SK-N-SH treated with all-trans-retinoic acid at 6 μM for 48 hours (cell line): ENCODE results near the gene MPPED2.

Experiments
- ATAC-seq: fragments of 200-7000 bp; cut with Tn5 transposase; 3 replicates; pipeline ENCODE4 v1.9.1; 2020; ENCODE audit warnings: mild to moderate bottlenecking, moderate library complexity
- ARNTL ChIP-seq: fragments of 450-650 bp; formaldehyde crosslinking; IDR thresholded peaks from 2 replicates; pipeline ENCODE4 v1.5.0; 2020; ENCODE audit warnings: low read depth, mild to moderate bottlenecking, moderate library complexity, borderline replicate concordance
- BACH2 ChIP-seq: fragments of 250-450 bp; sonication (Bioruptor Pico); IDR thresholded peaks from 2 replicates; pipeline ENCODE4 v1.9.0; 2021; ENCODE audit warnings: mild to moderate bottlenecking, borderline replicate concordance
- CREB5 ChIP-seq: fragments of 250-450 bp; sonication (Bioruptor Pico); IDR thresholded peaks from 2 replicates; pipeline ENCODE4 v1.5.1; 2020; ENCODE audit warnings: low read depth, mild to moderate bottlenecking, moderate library complexity
- CSDC2 ChIP-seq: fragments of 250-450 bp; sonication (Bioruptor Pico); IDR thresholded peaks from 2 replicates; pipeline ENCODE4 v1.5.0; 2020; ENCODE audit warnings: mild to moderate bottlenecking, moderate library complexity
- GLIS3 ChIP-seq: fragments of 250-450 bp; sonication (Bioruptor Pico); IDR thresholded peaks from 2 replicates; pipeline ENCODE4 v1.5.0; 2020; ENCODE audit warnings: mild to moderate bottlenecking, moderate library complexity
- ISL1 ChIP-seq: fragments of 250-450 bp; sonication (Bioruptor Pico); IDR thresholded peaks from 2 replicates; pipeline ENCODE4 v2.1.2; 2022; ENCODE audit warnings: mild to moderate bottlenecking, moderate library complexity
- OSR1 ChIP-seq: fragments of 250-450 bp; sonication (Bioruptor Pico); IDR thresholded peaks from 2 replicates; pipeline ENCODE4 v1.8.0; 2022; ENCODE audit warnings: moderate library complexity, mild to moderate bottlenecking, inconsistent platforms
- PPARA ChIP-seq: fragments of 250-450 bp; sonication (Bioruptor Pico); IDR thresholded peaks from 2 replicates; pipeline ENCODE4 v1.5.0; 2020; ENCODE audit warnings: mild to moderate bottlenecking, borderline replicate concordance
- RARB ChIP-seq: fragments of 250-450 bp; sonication (Bioruptor Pico); IDR thresholded peaks from 2 replicates; pipeline ENCODE4 v1.8.0; 2021; ENCODE audit warnings: mild to moderate bottlenecking, moderate library complexity
- SNAI2 ChIP-seq: fragments of 250-450 bp; sonication (Bioruptor Pico); IDR thresholded peaks from 2 replicates; pipeline ENCODE4 v1.5.0; 2020; ENCODE audit warnings: mild to moderate bottlenecking, moderate library complexity
- TOX ChIP-seq: fragments of 250-450 bp; sonication (Bioruptor Pico); IDR thresholded peaks from 2 replicates; pipeline ENCODE4 v1.8.0; 2021; ENCODE audit warnings: mild to moderate bottlenecking, moderate library complexity, borderline replicate concordance
- ZC3H10 ChIP-seq: fragments of 250-450 bp; sonication (Bioruptor Pico); IDR thresholded peaks from 2 replicates; pipeline ENCODE4 v1.5.1; 2021; ENCODE audit warnings: mild to moderate bottlenecking, moderate library complexity
- ZFP3 ChIP-seq: fragments of 250-450 bp; sonication (Bioruptor Pico); IDR thresholded peaks from 2 replicates; pipeline ENCODE4 v1.5.0; 2020; ENCODE audit warnings: mild to moderate bottlenecking, moderate library complexity
- ZNF565 ChIP-seq: fragments of 450-650 bp; formaldehyde crosslinking; conservative IDR thresholded peaks from 2 replicates; pipeline ENCODE4 v1.5.0; 2020; ENCODE audit warnings: low read depth, mild to moderate bottlenecking, moderate library complexity
- ZNF70 ChIP-seq: fragments of 450-650 bp; formaldehyde crosslinking; IDR thresholded peaks from 2 replicates; pipeline ENCODE4 v1.5.0; 2020; ENCODE audit warnings: mild to moderate bottlenecking, moderate library complexity
- ZNF8 ChIP-seq: fragments of 450-650 bp; formaldehyde crosslinking; IDR thresholded peaks from 2 replicates; pipeline ENCODE4 v1.5.0; 2020; ENCODE audit warnings: mild to moderate bottlenecking, moderate library complexity
- TF ChIP-seq, protein P1 (sequence below): fragments of 250-450 bp; sonication (Bioruptor Pico); IDR thresholded peaks from 2 replicates; pipeline ENCODE4 v1.5.1; 2021; ENCODE audit warnings: mild to moderate bottlenecking, moderate library complexity
- TF ChIP-seq, protein P2 (sequence below): fragments of 250-450 bp; sonication (Bioruptor Pico); IDR thresholded peaks from 2 replicates; pipeline ENCODE4 v1.8.0; 2021; ENCODE audit warnings: low read depth, mild to moderate bottlenecking, moderate library complexity, borderline replicate concordance
- TF ChIP-seq, protein P3 (sequence below): fragments of 250-450 bp; sonication (Bioruptor Pico); IDR thresholded peaks from 2 replicates; pipeline ENCODE4 v1.5.0; 2020; ENCODE audit warnings: mild to moderate bottlenecking, moderate library complexity

MPPED2 gene

GRCh38 chr11:30458541-30458940 lies 127.6 kb downstream of the MPPED2 start:
- TF ChIP-seq OSR1 (CRISPR knock-in tag) = no peak
- no peak for TF ChIP-seq ZC3H10 (CRISPR knock-in tag)
- TF ChIP-seq, protein P1, sequence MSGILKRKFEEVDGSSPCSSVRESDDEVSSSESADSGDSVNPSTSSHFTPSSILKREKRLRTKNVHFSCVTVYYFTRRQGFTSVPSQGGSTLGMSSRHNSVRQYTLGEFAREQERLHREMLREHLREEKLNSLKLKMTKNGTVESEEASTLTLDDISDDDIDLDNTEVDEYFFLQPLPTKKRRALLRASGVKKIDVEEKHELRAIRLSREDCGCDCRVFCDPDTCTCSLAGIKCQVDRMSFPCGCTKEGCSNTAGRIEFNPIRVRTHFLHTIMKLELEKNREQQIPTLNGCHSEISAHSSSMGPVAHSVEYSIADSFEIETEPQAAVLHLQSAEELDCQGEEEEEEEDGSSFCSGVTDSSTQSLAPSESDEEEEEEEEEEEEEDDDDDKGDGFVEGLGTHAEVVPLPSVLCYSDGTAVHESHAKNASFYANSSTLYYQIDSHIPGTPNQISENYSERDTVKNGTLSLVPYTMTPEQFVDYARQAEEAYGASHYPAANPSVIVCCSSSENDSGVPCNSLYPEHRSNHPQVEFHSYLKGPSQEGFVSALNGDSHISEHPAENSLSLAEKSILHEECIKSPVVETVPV = no peak
- no peak for TF ChIP-seq BACH2 (CRISPR knock-in tag)
- TF ChIP-seq ARNTL = no peak
- no peak for TF ChIP-seq ZNF565 (CRISPR knock-in tag)
- no peak for TF ChIP-seq ZFP3 (CRISPR knock-in tag)
- TF ChIP-seq RARB (CRISPR knock-in tag) = no peak
- no peak for TF ChIP-seq ZNF8 (CRISPR knock-in tag)
- no peak for TF ChIP-seq ZNF70 (CRISPR knock-in tag)
- no peak for TF ChIP-seq PPARA (CRISPR knock-in tag)
- TF ChIP-seq GLIS3 = no peak
- TF ChIP-seq SNAI2 (CRISPR knock-in tag) = no peak
- no peak for TF ChIP-seq TOX (CRISPR knock-in tag)
- TF ChIP-seq, all 23 proteins: peak for 0
- no peak for ATAC-seq

DNA sequence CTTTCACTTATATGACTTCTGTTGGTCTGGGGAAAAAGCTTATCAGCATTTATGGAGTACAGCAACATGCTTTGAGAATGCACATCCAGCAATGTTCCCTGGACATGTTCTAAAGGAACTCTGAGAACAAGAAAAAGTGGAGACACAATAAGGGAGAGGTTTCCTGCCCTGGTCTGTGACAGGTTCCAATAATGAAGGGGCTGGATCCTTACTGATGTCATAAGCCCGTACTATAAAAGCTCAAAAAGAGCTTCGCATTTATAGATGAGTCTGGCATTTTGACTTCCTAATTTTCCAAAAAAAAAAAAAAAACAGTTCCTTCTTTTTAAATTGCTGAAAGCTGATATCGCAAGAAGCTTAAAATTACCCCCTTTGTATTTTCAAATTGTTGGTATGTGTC lies 129.1 kb downstream of the MPPED2 start:
- TF ChIP-seq SNAI2 (CRISPR knock-in tag) = no peak
- ATAC-seq = no peak

DNA sequence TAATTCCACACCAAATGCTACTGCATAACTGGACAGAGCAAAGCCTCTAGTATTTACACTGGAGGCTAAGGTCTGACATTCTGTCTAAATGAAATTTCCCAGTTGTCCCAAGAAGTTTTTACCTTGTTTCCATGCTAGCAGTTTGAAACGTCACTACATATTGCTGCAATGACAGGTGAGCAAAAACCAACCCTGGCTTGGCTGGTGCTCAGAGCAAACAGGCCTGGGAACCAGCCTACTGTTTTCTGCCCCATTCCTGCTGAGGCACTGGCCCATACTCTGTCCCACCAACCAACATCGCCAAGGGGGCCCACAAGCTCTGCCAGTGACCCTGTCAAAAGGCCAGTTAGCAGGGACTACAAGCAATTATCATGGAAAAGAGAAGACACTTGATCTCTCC lies 131.1 kb downstream of the MPPED2 start:
- ATAC-seq = no peak
- TF ChIP-seq ZNF565 (CRISPR knock-in tag) = no peak
- no peak for TF ChIP-seq BACH2 (CRISPR knock-in tag)
- no peak for TF ChIP-seq ZNF70 (CRISPR knock-in tag)
- TF ChIP-seq, protein P2, sequence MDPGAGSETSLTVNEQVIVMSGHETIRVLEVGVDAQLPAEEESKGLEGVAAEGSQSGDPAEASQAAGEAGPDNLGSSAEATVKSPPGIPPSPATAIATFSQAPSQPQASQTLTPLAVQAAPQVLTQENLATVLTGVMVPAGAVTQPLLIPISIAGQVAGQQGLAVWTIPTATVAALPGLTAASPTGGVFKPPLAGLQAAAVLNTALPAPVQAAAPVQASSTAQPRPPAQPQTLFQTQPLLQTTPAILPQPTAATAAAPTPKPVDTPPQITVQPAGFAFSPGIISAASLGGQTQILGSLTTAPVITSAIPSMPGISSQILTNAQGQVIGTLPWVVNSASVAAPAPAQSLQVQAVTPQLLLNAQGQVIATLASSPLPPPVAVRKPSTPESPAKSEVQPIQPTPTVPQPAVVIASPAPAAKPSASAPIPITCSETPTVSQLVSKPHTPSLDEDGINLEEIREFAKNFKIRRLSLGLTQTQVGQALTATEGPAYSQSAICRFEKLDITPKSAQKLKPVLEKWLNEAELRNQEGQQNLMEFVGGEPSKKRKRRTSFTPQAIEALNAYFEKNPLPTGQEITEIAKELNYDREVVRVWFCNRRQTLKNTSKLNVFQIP = no peak
- TF ChIP-seq SNAI2 (CRISPR knock-in tag) = no peak
- TF ChIP-seq, protein P3, sequence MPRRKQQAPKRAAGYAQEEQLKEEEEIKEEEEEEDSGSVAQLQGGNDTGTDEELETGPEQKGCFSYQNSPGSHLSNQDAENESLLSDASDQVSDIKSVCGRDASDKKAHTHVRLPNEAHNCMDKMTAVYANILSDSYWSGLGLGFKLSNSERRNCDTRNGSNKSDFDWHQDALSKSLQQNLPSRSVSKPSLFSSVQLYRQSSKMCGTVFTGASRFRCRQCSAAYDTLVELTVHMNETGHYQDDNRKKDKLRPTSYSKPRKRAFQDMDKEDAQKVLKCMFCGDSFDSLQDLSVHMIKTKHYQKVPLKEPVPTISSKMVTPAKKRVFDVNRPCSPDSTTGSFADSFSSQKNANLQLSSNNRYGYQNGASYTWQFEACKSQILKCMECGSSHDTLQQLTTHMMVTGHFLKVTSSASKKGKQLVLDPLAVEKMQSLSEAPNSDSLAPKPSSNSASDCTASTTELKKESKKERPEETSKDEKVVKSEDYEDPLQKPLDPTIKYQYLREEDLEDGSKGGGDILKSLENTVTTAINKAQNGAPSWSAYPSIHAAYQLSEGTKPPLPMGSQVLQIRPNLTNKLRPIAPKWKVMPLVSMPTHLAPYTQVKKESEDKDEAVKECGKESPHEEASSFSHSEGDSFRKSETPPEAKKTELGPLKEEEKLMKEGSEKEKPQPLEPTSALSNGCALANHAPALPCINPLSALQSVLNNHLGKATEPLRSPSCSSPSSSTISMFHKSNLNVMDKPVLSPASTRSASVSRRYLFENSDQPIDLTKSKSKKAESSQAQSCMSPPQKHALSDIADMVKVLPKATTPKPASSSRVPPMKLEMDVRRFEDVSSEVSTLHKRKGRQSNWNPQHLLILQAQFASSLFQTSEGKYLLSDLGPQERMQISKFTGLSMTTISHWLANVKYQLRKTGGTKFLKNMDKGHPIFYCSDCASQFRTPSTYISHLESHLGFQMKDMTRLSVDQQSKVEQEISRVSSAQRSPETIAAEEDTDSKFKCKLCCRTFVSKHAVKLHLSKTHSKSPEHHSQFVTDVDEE = no peak

DNA sequence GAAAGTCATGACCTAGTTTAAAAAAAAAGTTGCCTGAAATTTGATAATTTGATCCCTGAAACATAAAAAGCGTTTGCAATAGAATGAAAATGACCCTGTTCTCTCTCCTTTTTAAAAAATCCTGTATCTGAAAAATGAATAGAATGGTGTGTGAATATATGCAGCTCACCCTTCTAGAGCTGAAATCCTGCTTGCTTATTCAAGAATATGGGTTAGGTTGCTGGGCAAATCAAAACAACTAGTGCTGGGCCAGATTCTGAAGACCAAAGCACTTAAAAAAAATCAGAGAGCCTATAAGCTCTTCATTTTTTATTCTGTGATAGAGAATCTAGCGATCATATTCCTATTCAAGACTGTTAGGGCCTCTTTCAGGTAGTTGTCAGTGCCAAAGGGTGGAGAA lies 131.6 kb downstream of the MPPED2 start:
- no peak for ATAC-seq
- TF ChIP-seq GLIS3 (no peak), ZNF8 (CRISPR knock-in tag) (no peak), ZNF565 (CRISPR knock-in tag) (no peak), CSDC2 (CRISPR knock-in tag) (no peak), PPARA (CRISPR knock-in tag) (no peak), ISL1 (CRISPR knock-in tag) (no peak), CREB5 (CRISPR knock-in tag) (no peak)
- TF ChIP-seq, protein P1 = no peak
- TF ChIP-seq, all 23 proteins: peak for 0
